ENCODE measurements around the gene TPH2. TPM values are rescaled to one million over a fixed set of nuclear protein-coding genes. Genes with fewer than 3 reads are reported as not detected.

Gene TPH2
- total and polyA plus RNA-seq, 2 of the 13 experiments (the other 11 are each of a cell fraction or from before 2014, with no cell fraction given), result not detected

DNA sequence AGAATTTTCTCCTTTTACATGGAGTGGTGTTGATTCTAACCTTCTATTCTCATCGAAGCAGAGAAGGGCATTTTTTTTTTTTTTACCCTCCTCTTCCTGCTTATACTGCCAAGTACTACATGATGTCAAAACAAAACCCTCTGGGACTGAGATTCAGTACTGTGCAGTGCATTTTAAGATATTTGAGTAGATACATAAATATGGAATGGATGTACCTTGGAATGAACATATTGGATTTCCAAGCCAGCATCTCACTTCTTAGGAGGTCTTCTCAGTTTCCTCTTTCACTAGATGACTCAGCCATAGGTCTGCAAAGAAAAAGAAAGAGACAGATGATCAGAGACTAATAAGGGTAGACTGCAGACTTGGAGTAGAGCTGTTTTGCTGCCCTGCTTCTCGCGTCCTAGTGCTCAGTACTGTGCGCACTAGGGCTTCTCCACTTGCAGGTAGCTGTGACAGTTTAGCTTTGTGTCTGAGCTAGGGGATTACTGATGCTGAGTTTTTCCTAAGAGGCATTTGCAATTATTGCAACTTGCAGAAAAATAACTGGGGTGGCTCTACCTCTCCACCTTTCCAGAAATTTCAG, 20.4 kb downstream of the TPH2 start:
- BruUV-seq (replicated peaks), result no TSS peak
- Histone ChIP-seq H3K79me2 (ENCODE audit: insufficient read depth, low read length) (no peaks in the 10 kb centered on the region), H3K36me3 (replicated peaks in 1 of 2; ENCODE audit: control insufficient read depth in 1 of 2, insufficient read depth in 2 of 2, low read length in 2 of 2) (no peaks in the 10 kb centered on the region), H3K27me3 (ENCODE audit: control insufficient read depth in 1 of 2, insufficient read depth in 2 of 2, low read length in 2 of 2) (no peaks in the 10 kb centered on the region), H4K20me1 (ENCODE audit: insufficient read depth, low read length) (no peaks in the 10 kb centered on the region), H3K27ac (ENCODE audit: extremely low read length, insufficient read depth, low read length) (no peak overlapping the region), H3K4me3 (replicated peaks in 1 of 3; ENCODE audit: insufficient read depth in 1 of 3, low read depth in 2 of 3, low read length in 3 of 3) (no peak overlapping the region), H3K9ac (ENCODE audit: insufficient read depth, low read depth, low read length) (no peak overlapping the region), H3K4me2 (ENCODE audit: low read depth, low read length) (no peak overlapping the region), H2AFZ (ENCODE audit: low read length) (no peak overlapping the region), H3K9me3 (ENCODE audit: low read length) (no peaks in the 10 kb centered on the region), H3K4me1 (ENCODE audit: insufficient read depth, low read length) (peaks cover 28% of the 10 kb centered on the region)
- ChIA-PET CTCF (ENCODE audit: low intra/inter-chr PET ratio, low total read pairs) (no interaction called here), POLR2A (no interaction called here)
- intact Hi-C loops (cut with micrococcal nuclease; ENCODE audit: unreplicated experiment) (no loop called here), in situ Hi-C loops (cut with HindIII; ENCODE audit: extremely low pct_ligation_motif_present, low pct_unique_long_range_greater_than_20kb) (no loop called here)
- no peak for FAIRE-seq
- DNase-seq (ENCODE audit: low spot score), result no peak
- 70% methylated on average over 4 of the region's 4 CpGs for WGBS (ENCODE audit: low lambda C conversion rate)
- no peak for ATAC-seq
- TF ChIP-seq RXRA (CRISPR knock-in tag; IDR thresholded peaks at IDR 0.05), result no peak
- no peak for TF ChIP-seq RNF2 (conservative IDR thresholded peaks at IDR 0.05; ENCODE audit: low read depth)
- no peak for TF ChIP-seq ZNF317 (CRISPR knock-in tag; IDR thresholded peaks at IDR 0.05)
- no peak for TF ChIP-seq FOXK1 (CRISPR knock-in tag; IDR thresholded peaks at IDR 0.05; ENCODE audit: borderline replicate concordance, low read depth)
- TF ChIP-seq STAG1 (CRISPR knock-in tag; IDR thresholded peaks at IDR 0.05), result no peak
- no peak for TF ChIP-seq ZNF501 (CRISPR knock-in tag; IDR thresholded peaks at IDR 0.05)
- no peak for TF ChIP-seq TSC22D2 (CRISPR knock-in tag; IDR thresholded peaks at IDR 0.05; ENCODE audit: borderline replicate concordance)
- TF ChIP-seq, protein P1, sequence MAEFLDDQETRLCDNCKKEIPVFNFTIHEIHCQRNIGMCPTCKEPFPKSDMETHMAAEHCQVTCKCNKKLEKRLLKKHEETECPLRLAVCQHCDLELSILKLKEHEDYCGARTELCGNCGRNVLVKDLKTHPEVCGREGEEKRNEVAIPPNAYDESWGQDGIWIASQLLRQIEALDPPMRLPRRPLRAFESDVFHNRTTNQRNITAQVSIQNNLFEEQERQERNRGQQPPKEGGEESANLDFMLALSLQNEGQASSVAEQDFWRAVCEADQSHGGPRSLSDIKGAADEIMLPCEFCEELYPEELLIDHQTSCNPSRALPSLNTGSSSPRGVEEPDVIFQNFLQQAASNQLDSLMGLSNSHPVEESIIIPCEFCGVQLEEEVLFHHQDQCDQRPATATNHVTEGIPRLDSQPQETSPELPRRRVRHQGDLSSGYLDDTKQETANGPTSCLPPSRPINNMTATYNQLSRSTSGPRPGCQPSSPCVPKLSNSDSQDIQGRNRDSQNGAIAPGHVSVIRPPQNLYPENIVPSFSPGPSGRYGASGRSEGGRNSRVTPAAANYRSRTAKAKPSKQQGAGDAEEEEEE (CRISPR knock-in tag; IDR thresholded peaks at IDR 0.05; ENCODE audit: borderline replicate concordance), result no peak
- TF ChIP-seq KLF9 (CRISPR knock-in tag; IDR thresholded peaks at IDR 0.05; ENCODE audit: low read depth), result no peak
- no peak for TF ChIP-seq CC2D1A (CRISPR knock-in tag; IDR thresholded peaks at IDR 0.05)
- no peak for TF ChIP-seq SUZ12 (IDR thresholded peaks at IDR 0.05; ENCODE audit: low read depth, low read length)
- TF ChIP-seq MIER3 (CRISPR knock-in tag; IDR thresholded peaks at IDR 0.05; ENCODE audit: borderline replicate concordance), result no peak
- TF ChIP-seq RFX5 (IDR thresholded peaks at IDR 0.05; ENCODE audit: low read depth, low read length), result no peak

Data from HepG2 (cell line).